ENCODE measurements around the gene CXorf51A.
"Not testable (repeated sequence)": the region's sequence is repeated elsewhere in the genome, so short reads cannot be mapped to it uniquely, and the experiment has no call there.

The CXorf51A gene

DNA sequence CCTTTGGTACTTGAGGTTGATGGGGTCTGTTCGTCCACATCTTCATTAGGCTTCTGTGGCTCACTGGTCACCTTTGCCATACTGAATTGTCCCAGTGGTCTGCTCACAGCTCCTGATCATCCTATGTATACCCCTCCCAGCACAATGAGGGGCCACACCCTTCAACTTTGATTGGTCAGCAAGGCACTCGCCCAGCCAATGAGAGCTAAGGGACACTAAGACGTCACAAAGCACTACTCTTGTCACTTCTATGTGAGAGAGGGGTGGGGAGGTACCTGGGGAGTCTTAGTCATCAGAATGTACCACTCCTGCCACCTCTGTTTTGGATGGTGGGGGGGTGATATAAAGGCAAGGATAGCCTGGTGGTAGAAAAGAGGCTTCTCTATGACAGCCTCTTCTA lies at the start of gene CXorf51A:
CXorf51A (minus strand) TSS at position 101 of the 400 bp plus-strand sequence; CDS start at position 80, 21 bp downstream.
- DNase-seq (ENCODE audit: low read depth), result not testable (repeated sequence)

DNA sequence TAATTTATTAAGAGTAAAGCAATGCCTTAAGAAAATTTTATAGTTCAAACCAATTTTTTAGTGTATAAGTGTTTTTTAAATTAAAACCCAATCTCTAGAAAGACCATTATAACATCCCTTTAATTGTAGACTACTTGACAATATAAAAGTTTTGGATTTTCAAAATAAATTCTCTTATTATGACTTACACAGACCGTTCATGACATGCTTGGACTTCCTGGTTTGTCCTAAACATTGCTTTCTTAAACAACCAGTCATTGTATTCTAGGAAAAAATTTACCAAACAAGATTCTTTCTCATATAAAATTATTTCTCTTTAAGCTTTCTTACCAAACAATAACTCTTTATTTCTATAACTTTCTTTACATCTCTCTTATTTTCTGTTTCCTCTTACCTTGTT lies 49.0 kb upstream of the CXorf51A start:
- peak; percentile 0 for DNase-seq (ENCODE audit: low read depth)

DNA sequence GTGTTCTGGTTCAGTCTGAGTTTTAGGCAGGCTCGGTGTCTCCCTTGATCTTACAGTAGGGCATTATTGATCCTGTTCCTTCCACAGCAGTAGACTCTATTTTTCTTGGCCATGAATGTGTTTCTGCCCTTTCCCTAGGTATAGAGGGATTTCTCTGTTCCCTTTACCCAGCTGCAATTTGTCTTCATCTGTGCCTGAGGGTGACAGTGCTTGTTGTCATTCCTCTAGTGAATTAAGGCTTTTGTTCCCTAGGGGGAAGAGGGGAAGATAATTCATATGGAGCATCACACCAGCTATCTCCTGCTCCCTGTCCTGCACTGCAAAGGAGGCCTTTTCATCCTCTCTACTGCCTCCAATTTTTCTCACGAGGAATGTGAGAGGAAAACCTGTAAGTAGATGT lies 39.7 kb upstream of the CXorf51A start:
- DNase-seq (ENCODE audit: low read depth), result no peak

DNA sequence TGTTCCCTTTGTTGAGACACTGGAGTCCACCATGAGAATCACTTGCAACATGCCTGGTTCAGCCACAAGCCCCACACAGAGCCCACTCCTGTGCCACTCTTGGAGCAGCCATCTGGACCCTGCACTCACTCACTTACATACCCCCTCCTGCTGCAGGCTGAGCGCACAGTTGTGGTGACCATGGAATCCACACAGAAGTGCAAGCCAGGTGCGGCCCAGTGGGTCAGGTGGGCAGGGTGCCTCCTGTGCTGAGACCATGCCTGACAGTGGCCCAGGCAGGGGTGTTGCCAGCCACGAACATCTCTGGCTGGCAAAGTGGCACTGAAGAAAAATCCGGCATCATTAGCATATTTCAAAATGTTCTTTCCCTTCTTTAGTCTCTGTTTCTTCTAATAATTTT lies 17.4 kb upstream of the CXorf51A start:
- DNase-seq (ENCODE audit: low read depth), result no peak

DNA sequence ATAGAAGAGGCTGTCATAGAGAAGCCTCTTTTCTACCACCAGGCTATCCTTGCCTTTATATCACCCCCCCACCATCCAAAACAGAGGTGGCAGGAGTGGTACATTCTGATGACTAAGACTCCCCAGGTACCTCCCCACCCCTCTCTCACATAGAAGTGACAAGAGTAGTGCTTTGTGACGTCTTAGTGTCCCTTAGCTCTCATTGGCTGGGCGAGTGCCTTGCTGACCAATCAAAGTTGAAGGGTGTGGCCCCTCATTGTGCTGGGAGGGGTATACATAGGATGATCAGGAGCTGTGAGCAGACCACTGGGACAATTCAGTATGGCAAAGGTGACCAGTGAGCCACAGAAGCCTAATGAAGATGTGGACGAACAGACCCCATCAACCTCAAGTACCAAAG lies 5.1 kb downstream of the CXorf51A start, which contains the start of gene CXorf51B:
CXorf51B (plus strand) TSS at position 301 of the 400 bp plus-strand sequence; CDS start at position 322, 21 bp downstream.
- DNase-seq (ENCODE audit: low read depth), result not testable (repeated sequence)
